HG03103 (cell line): ENCODE results near the gene RNF40.

Source experiments
- ATAC-seq: cut with Tn5 transposase; IDR thresholded peaks from one replicate; pipeline ENCODE4 v1.9.1; 2021; ENCODE audit warnings: low read depth; ENCODE audit not compliant: unreplicated experiment

RNF40 gene

GRCh38 chr16:30740364-30741251 is 21.5 kb upstream of the RNF40 start:
- no peak for ATAC-seq

- ATAC-seq: no peak
These were observed 20.6 kb upstream of the RNF40 start for GRCh38 chr16:30741461-30741914.

- ATAC-seq: no peak
These were observed 18.4 kb upstream of the RNF40 start for GRCh38 chr16:30743716-30744115.

GRCh38 chr16:30744183-30744582 is 17.9 kb upstream of the RNF40 start:
- ATAC-seq: no peak

GRCh38 chr16:30745082-30745481 is 17.0 kb upstream of the RNF40 start:
- no peak for ATAC-seq

- no peak for ATAC-seq
These were observed 15.4 kb upstream of the RNF40 start for GRCh38 chr16:30746638-30747175.

GRCh38 chr16:30747331-30747730 is 14.8 kb upstream of the RNF40 start:
- no peak for ATAC-seq

- ATAC-seq: peak; percentile 97
These were observed 14.1 kb upstream of the RNF40 start, which contains the start of gene PHKG2 for GRCh38 chr16:30747799-30748633. Gene PHKG2, plus strand, starts transcription at chr16:30748425. Its CDS starts 396 bp downstream, at chr16:30748821.

GRCh38 chr16:30748634-30749445 is 13.3 kb upstream of the RNF40 start:
- no peak for ATAC-seq

- no peak for ATAC-seq
These were observed 11.9 kb upstream of the RNF40 start for GRCh38 chr16:30750201-30750600.

GRCh38 chr16:30750876-30751465 is 11.2 kb upstream of the RNF40 start:
- no peak for ATAC-seq

- no peak for ATAC-seq
These were observed 8.5 kb upstream of the RNF40 start for GRCh38 chr16:30753596-30753995.

GRCh38 chr16:30755955-30756780 is 6.0 kb upstream of the RNF40 start:
- ATAC-seq: no peak

GRCh38 chr16:30756781-30757100 is 5.4 kb upstream of the RNF40 start:
- no peak for ATAC-seq

- no peak for ATAC-seq
These were observed 4.8 kb upstream of the RNF40 start for GRCh38 chr16:30757316-30757715.

GRCh38 chr16:30758988-30759491 is 3.1 kb upstream of the RNF40 start:
- no peak for ATAC-seq

GRCh38 chr16:30760001-30760559 is 2.0 kb upstream of the RNF40 start:
- no peak for ATAC-seq

- ATAC-seq: no peak
These were observed 1.3 kb upstream of the RNF40 start for GRCh38 chr16:30760577-30761426.
